Tongue (tissue), 2 donors: Measurements from ENCODE around the gene FABP3. TPM values are rescaled to one million over a fixed set of nuclear protein-coding genes. Genes with fewer than 3 reads are reported as not detected.

ENCODE experiments used
- DNase-seq: peaks from one replicate; pipeline ENCODE4 v3.0.0-alpha.2; 2015
- total RNA-seq: library from RNA; depleted of rRNA; stranded (reverse); fragments of >200 nt; gene quantifications from one replicate; pipeline ENCODE4 v1.2.3, GENCODE V29; 2014

FABP3 gene
- 260 TPM for total RNA-seq

DNA sequence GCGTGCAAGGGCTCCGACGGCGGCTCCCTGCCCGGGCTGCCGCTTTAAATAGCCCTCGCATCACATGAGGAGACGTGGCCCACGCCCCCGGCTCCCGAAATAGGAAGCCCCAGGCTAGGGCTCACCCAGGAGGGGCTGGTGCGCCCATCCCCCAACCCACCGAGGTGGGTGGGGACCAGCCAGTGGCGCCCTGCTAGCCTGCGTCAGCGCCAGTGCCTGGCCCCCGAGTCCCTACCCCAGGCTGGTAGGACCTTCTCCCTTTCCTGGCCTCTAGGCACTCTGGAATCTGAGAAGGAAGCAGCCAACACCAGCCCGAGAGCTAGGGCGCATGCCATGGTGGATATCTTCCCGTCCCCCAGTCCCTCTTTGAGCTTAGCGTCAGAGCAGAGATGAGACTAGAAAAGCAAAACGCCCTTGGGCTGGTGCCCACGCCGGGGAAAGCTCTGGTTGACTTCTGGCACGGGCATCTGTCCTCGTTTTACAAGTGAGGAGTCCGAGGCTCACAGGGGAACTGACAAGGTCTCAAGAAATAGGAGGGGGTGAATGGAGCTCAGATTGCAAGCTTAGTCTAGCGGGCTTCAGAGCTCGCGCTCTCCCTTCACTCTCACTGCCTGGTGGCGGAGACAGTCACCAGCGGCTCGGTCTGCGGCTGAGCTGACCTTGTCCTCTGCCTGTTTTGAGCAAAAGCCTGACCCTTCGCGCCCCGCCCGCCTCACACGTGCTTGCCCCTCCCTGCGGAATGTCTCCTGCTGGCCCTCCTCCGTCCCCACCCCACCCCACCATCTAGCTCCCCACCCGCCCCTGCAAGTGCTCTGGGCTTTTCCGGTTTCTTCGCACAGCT lies at the start of gene FABP3:
Gene FABP3, minus strand, starts transcription at position 21 of the 841 bp plus-strand sequence. CDS start 62 bp downstream, outside the sequence.
- DNase-seq: peak; percentile 92

DNA sequence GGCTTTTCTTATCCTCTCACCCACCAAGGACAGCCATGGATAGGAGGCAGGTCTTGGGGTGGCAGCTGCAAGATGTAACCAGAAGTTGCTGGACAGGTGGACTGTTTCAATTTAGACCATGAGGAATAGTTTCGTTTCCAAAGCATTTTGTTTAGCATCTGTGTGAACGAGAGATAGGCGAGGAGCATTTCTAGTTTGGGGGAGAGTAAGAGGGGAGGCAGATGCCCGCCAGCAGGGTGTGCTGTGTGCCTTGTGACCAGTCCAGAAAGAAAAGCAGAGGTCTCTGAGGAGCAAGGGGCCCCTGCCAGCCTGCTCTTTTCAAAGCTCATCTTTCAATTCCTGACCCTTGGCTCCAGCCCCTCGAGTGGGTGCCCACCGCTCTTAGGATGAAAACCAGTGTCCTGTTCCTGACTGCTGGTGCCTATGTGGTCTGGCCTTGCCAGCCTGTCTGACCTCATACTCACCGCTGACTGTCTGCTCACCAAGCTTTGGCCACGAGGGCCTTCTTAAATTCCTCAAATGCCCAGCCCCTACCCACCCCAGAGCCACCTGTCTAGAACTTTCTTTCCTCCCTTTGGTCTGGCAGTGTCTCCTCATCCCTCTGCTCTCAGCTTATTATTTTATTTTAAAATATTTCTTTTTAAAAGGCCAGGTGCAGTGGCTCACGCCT lies 48.6 kb upstream of the FABP3 start:
- DNase-seq: peak; percentile 50

DNA sequence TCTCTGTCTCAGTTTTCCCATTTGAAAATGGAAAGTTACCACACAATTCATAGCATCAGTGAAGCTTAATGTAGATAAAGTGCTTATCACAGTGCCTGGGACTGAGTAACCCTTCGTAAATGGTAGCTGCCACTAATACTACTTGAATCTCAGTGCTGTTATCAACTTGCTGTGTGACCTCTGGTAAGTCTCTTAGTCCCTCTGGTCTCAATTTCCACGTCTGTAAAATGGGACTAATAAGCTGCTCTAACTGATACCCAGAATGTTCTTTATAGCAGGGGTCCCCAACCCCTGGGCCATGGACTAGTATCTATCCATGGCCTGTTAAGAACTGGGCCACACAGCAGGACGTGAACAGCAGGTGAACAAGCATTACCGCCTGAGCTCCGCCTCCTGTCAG lies 47.8 kb upstream of the FABP3 start:
- DNase-seq: no peak

DNA sequence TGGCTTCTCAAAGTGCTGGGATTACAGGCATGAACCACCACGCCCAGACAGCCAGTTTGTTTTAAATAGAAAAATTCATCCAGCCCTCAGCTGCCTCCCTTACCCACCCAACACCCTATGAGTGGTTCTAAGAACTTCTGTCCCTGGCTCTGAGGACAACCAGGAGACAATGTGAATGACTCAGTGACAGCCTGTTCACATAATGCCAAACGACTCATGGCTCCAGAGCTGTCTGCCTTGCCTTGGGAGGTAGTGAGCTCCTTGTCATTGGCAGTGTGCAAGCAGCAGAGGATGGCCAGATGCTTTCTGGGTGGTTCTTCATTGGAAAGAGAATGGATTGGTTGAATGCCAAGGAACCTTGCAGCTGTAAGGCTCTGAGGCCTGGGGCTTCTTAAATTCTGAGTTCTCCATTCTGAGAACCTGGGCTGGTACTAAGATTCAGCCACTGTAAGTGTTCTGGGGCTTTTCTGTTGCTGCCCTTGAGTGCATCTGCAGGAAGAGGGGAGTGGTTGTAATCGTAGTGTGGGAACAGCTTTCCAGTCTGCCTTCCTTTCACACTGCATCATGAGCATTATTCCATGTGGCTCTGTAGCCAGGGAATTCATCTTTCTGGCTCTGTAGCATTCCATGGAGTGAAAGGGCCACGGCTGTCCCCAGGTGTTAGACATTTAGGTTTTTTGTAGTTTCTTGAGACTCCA lies 45.9 kb upstream of the FABP3 start:
- DNase-seq: no peak

DNA sequence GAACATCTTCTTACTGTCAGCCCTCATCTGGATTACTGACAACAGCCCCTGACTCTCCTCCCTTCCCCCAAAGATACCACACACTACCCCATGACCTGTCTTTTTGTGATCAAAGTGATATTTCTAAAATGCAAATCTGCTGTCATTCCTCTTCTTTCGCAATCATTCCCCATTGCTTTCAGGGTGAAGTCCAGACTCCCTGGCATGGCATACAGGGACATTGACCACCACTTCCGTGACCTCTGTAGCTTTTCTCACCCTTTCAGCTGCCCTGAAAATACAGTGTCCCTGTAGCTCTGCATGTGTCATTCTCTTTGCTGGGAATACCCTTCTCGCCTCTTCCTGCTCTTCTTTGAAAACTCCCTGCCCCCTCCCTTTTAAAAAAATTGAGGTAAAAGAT lies 44.3 kb upstream of the FABP3 start:
- DNase-seq: no peak

DNA sequence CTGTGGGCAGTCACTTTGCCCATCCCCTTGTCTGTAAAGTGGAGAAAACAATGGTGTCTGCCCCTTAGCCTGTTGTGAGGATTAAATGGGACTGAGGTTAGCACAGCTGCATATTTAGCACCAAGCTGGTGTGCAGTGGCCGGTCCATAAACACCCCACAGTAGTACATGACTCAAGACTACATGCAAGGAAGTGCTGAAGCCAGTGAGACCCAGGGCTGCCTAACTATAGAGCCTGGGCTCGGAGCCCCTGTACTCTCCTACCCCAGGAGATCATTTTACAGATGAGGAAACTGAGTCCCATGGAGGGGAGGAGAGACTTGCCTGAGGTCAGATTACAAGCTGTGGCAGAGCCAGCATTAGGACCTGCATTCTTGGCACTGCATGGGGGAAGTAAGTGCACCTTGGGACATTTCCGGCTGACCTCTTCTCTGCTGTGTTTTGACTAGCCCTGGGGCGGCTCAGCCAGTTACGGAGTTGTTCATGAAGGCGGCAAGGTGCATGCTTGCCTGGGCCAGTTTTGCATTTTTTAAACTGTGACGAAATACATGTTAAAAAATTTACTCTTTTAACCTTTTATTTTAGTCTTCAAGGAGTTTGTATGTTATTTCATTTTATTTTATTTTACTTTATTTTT lies 43.3 kb upstream of the FABP3 start:
- no peak for DNase-seq

DNA sequence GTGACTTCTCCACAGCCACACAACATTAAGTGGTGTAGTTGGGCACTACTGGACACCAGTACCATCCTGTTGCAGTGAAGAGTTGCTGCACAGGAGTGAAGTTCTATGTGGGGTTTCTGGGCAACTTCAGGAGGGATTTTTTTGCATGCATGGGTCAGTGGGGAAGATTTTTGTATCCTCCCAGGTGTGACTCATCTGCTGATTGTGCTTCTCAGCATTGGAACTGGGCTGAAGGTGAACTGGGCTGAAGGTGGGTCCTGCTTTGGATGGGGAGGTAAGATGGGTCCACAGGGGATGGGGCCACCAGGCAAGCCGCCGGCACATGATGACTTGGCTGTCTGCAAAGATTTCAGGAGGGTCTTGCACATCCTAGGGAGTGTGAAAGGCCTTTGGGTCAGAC lies 42.8 kb upstream of the FABP3 start:
- no peak for DNase-seq

DNA sequence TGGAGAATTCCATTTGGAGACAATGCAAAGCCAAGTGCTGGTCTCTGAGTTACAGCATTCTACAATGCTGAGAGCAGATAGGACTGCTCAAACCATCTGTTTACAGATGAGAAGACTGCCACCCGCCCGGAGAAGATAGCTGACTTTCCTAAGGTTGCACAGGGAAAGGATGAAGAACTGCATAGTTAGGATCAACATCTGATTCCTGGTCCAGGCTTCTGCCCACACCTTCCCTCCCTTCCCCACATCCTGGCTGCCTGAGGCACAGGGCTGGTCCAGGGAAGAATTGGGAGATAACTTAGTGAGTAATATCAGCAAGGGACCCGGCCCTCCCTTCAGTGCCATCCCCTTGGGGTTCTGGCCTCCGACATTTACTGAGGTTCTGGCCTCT lies 42.1 kb upstream of the FABP3 start:
- no peak for DNase-seq

DNA sequence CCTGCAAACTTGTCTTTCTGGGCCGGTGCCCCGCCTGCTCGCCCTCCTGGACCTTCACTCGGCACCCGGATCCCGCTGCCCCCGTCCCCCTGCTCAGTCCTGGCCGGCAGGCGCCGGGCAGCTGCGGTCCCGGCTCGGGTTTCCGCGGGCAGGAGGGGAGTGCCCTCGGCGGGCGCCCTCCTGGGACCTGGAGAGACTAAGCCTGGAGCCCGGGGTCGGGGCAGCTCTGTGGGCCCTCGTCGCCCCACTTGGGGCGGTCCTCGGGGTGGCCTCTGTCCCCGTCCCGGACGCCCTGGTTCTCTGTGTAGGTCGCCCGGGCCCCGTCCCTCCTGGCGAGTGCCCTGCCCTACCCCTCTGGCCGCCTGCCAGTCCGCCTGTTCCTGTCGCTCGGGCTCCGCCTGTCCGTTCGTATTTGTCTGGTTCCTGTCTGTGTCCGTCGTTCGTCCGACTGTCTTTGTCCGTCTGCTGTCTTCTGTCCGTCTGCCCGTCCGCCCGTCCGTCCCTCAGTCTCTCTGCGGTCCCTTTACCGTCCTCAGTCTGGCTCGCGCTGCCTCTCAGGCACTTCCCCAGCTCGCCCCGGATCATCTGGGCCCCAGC lies 40.6 kb upstream of the FABP3 start:
- DNase-seq: peak; percentile 91

DNA sequence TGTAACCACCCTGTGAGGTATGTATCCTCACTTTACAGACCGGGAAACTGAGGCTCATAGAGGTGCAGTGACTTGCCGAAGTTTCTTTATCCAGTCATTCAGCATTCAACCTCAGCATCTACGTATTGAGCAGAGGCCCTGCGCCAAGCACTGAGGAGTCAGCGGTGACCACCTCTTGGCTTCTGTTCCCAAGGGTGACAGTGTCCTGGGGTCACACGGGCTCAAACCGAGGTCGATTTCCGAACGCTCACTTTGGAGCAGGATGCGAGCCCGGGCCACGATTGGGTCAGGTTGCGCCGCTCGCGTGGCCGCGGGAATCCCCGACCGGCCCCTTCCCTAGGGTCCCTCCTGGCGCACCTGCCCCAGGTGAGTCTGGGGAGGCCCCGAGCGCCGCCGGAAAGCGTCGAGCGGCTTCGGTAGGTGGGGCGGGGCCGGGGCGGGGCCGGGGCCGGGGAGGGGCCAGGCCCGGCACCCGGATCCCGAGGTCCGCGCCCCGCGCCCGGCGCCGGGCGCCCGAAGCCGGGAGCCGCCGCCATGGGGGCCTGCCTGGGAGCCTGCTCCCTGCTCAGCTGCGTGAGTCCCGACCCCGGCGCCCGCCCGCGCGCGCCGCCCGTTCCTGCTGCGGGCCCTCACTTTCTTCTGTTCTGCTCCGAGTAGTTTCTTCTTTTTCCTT lies 40.0 kb upstream of the FABP3 start, which contains the start of gene SERINC2:
Gene SERINC2, plus strand, starts transcription at position 482 of the 673 bp plus-strand sequence. Its CDS starts 53 bp downstream, at position 535.
- DNase-seq: peak; percentile 52

DNA sequence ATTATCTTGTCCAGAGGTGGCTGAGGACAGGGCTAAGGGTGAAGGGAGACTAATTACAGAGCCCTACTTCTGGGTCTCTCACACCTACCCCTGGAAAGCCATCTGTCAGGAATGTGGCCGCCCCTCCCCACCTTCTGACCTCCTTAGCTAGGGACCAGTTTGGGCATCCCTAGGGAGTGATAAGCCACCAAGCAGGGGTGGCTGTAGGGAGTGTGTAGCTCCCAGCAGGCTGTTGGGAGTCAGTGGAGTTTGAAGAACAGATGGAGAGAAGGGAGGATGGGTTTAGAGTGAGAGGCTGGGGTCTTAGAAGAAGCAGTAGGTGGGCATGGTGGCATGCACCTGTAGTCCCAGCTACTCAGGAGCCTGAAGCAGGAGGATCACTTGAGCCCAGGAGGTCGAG lies 39.3 kb upstream of the FABP3 start:
- no peak for DNase-seq

DNA sequence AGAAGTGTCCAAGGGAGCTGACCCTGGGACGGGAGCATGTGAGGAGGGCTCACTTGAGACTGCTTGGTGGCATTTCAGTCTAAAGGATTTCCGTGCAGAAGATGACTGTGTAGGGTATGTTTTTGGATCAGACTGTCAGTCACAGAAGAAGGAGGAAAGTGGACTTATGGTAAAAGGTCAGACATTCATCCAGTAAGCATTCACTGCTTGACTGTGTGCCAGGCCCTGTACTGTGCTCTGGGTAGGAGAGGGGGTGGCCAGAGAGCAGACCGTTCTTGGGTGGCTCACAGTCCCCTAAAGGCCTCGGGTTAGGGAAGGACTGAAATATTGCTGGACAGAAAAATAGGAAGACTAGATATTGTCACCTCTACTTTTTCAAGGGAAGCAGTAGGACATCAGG lies 38.0 kb upstream of the FABP3 start:
- DNase-seq: no peak

DNA sequence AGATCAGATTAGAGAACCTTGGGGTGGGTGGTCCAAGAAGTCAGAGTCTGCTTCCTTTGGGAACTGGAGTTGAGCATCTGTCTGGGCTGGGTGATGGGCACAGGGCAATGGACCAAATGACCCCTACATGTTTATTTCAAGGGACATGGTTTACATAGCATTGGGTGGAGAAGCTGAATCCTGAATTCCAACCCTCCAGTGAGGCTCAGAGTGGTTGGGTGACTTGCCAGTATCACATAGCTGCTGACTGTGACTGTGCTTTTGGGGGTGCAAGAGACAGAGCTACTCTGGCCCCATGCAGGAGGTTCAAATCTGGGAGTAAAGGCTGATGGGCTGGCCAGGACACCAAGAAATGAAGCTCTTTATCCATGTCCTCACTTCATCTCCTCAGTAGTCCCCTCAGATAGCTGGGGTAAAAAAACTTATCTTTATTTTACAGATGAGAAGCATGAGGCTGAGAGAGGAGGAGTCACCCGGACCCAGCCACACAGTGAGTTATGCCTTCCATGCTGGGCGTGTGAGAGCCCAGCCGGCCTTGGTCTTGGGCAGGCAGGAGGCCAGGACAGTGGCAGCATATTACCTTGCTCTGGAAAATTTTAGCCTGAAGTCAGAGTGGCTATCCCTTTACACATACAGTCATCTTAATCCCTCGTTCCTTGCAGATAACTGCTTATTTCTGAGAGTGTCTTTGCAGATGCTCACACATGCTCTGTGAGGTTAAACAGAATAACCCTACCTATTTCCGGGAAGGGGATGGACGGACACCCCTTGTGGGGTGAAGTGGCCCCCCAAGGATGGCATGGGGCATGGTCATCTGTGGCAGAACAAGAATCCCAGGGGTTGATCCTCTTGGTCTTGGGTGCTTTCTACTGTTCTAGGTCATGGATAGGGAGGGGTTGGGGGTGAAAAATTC lies 37.3 kb upstream of the FABP3 start:
- no peak for DNase-seq

DNA sequence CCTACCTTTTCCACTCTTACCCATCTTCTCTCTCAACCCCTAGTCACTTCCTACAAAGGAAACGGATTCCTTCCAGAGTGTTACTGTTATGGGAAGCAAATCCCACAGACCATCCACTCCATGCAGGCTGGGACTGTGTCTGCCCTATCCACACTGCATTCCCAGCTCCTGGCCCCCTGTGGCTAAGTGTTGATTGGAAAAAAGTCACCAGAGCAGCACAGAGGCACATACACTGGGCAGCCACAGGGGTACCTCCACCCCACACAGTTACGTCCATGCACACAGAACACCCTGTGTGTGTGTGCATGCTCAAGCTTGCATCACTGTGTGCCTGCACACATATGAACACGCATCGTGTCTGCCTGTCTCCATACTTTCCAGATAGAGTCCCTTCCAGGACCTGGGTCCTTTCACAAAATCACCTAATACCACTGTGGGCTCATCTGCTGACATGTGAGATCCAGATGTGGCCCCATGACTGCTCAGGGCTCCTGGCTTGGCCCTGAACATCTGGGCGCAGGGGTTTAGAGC lies 36.0 kb upstream of the FABP3 start:
- no peak for DNase-seq

DNA sequence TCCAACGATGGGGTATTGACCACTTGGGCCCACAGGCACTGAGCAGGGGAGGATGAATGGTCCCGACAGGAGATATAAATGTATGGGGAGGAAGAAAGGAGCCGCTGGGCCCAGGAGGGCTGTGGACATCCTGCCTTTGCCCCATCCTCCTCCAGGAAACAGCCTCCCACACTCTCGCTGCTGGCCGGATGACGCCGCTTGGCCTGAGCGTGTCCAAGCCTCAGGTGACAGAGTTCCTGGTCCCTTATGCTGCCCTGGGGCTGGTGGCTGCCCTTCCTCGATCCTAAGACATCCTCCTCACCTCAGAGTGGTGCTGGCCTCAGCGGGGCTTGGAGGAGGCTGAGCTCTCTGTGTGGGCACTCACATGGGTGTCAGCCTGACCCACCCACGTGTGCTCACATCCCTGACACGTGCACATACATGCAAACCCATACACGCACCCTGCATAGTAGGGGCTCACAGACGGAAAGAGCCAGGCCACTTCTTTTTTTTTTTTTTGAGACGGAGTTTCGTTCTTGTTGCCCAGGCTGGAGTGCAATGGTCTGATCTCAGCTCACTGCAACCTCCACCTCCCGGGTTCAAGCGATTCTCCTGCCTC lies 34.3 kb upstream of the FABP3 start:
- no peak for DNase-seq

DNA sequence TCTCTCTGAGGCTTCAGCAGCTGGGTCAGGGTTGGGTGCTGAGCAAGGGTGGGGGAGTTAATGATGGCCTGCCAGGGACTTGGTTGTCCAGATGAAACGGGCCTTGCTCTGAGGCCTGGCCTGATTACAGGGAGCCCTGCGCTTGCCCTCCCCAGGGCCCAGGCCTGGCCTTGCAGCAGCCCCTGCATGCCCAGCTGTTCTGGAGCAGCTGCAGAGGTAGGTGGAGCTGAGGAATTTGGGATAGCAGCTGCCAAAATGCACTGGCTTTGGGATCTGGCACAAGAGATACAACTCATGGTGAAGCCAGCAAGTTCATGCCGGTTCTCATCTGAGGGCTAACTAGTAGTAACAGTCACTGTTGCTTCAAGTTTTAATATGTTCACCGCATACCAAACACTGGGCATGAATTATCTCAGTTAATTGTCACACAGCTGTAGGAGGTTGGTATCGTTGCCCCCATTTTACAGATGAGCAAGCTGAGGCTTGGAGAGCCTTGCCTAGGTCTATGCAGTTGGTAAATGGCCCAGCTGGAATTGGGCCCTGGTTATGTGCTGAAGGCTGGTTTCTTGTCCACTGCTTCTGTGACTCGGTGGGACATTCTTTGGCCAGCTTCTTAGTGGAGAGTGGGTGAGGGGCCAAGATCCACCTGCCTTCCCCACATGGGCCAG lies 32.8 kb upstream of the FABP3 start:
- DNase-seq: peak; percentile 93

DNA sequence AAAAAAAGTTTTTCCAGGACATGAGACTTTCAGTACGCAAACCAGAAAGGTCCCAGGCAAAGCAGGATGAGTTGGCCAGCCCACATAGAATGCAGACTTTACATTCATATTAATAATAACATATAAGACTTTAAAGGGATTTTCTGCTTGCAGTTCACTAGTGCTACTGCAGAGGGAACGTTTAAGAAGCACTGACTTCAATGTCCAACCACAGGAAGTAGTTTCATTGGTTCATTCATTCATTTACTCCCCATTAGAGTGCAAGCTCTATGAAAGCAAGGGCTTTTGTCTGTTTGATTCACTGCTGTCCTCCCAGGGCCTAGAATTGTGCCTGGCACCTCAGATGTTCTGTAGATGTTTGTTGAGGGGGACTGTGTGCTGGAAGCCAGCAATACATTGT lies 28.4 kb upstream of the FABP3 start:
- no peak for DNase-seq

DNA sequence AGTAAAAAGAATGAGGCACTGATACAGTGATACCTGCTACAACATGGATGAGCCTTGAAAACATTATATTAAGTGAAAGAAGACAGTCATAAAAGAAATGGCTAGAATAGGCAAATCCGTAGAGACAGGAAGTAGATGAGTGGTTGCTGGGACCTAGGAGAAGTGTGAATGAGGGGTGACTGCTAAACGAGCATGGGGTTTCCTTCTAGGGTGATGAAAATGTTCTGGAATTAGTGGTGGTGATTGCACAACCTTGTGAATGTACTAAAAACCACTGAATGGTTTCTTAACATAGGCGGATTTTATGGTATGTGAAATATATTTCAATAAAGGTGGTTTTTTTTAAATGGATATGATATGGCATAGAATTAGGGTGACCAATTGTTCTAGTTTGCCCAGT lies 27.5 kb upstream of the FABP3 start:
- no peak for DNase-seq

DNA sequence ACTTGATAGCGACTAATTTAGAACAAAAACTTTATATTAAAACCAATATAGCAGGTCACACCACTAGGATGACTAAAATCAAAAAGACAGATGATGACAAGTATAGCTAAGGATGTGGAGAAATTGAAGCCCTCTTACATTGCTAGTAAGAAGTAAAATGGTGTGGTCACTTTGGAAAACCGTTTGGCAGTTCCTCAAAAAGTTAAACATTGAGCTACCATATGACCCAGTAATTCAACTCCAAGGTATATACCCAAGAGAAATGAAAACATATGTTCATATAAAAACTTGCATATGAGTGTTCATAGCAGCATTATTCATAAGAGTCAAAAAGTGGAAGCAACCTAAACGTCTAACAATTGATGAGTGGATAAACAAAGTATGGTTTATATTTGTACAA lies 27.1 kb upstream of the FABP3 start:
- DNase-seq: no peak
